Spleen (tissue), 7 donors: ENCODE data around the gene SYDE1.

Source experiments
- POLR2AphosphoS5 ChIP-seq, 3 donors: sonication (generic); formaldehyde crosslinking; IDR thresholded peaks; one replicate each; pipeline ENCODE4 v1.5.1; 2017; ENCODE audit warnings: antibody characterized with exemption in 3 of 3
- TF ChIP-seq, protein P1 (sequence below), 11 experiments: fragments of 200-600 bp in 7 of 11; fragments of 450-650 bp in 4 of 11; sonication (generic) in 4 of 11; IDR thresholded peaks in 8 of 11; conservative IDR thresholded peaks in 3 of 11; 1 replicate in 7 of 11; 2 replicates in 4 of 11; pipeline versions ENCODE4 v1.4.0 to v1.8.0; 2016 to 2021; ENCODE audit warnings: antibody characterized with exemption in 11 of 11, inconsistent platforms in 4 of 11, mild to moderate bottlenecking in 1 of 11
- donor health status: DM: no; HTN: no; CAD: no; lungs with moderate emphysema.
- donor health status: DM: no; HTN: no; CAD: no.
- donor health status: DM: no; HTN: no; CAD: no.

DNA sequence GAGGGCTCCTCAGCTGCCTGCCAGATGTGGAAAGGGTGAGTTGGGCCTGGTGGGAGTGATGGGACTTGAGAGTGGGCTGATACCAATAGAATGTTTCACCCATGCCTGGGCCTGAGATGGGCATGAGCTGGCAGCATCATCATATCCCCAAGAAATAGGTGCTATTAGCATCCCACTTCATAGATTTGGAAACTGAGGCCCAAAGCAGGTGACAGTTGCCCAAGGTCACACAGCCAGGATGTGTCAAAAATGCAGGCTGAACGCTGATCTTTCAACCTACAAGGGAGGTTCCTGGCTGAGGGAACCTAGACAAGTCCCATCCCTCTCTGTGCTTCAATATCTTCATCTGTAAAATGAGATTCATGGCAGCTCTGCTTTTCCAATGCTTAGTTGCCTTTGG is 4.6 kb downstream of the SYDE1 start:
- TF ChIP-seq, protein P1, sequence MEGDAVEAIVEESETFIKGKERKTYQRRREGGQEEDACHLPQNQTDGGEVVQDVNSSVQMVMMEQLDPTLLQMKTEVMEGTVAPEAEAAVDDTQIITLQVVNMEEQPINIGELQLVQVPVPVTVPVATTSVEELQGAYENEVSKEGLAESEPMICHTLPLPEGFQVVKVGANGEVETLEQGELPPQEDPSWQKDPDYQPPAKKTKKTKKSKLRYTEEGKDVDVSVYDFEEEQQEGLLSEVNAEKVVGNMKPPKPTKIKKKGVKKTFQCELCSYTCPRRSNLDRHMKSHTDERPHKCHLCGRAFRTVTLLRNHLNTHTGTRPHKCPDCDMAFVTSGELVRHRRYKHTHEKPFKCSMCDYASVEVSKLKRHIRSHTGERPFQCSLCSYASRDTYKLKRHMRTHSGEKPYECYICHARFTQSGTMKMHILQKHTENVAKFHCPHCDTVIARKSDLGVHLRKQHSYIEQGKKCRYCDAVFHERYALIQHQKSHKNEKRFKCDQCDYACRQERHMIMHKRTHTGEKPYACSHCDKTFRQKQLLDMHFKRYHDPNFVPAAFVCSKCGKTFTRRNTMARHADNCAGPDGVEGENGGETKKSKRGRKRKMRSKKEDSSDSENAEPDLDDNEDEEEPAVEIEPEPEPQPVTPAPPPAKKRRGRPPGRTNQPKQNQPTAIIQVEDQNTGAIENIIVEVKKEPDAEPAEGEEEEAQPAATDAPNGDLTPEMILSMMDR (IDR thresholded peaks at IDR 0.05 in 8 of 11, conservative IDR thresholded peaks at IDR 0.05 in 3 of 11), result no peak
- TF ChIP-seq POLR2AphosphoS5 (IDR thresholded peaks at IDR 0.05), result no peak
